ACC112 (cell line): ENCODE measurements around the gene CRYZ.
"Not testable (repeated sequence)": the region's sequence is repeated elsewhere in the genome, so short reads cannot be mapped to it uniquely, and the experiment has no call there.

Experiments used
- H2AFZ ChIP-seq: fragments of 200-600 bp; sonication (generic); one replicate; pipeline ENCODE4 v1.6.0; 2017; ENCODE audit warnings: antibody characterized with exemption, low read length; ENCODE audit not compliant: unreplicated experiment
- H3K27ac ChIP-seq: fragments of 200-600 bp; sonication (generic); 2 replicates; pipeline ENCODE4 v1.5.1; 2014; ENCODE audit warnings: low read depth, mild to moderate bottlenecking, antibody characterized with exemption, low read length, moderate library complexity
- H3K27me3 ChIP-seq: fragments of 200-600 bp; sonication (generic); 2 replicates; pipeline ENCODE4 v1.6.1; 2014; ENCODE audit warnings: mild to moderate bottlenecking, antibody characterized with exemption, low read length, moderate library complexity, mixed read lengths; ENCODE audit not compliant: insufficient read depth
- H3K36me3 ChIP-seq: fragments of 200-600 bp; sonication (generic); 2 replicates; pipeline ENCODE4 v1.6.1; 2016; ENCODE audit warnings: mild to moderate bottlenecking, antibody characterized with exemption, low read length, moderate library complexity, mixed read lengths; ENCODE audit not compliant: insufficient read depth
- H3K4me1 ChIP-seq: fragments of 200-600 bp; sonication (generic); one replicate; pipeline ENCODE4 v1.6.1; 2016; ENCODE audit warnings: low read length, mixed read lengths; ENCODE audit not compliant: insufficient read depth, unreplicated experiment, control insufficient read depth
- H3K4me3 ChIP-seq: fragments of 200-600 bp; sonication (generic); 2 replicates; pipeline ENCODE4 v1.5.1; 2014; ENCODE audit warnings: mild to moderate bottlenecking, low read depth, low read length
- H3K79me2 ChIP-seq: fragments of 200-600 bp; sonication (generic); one replicate; pipeline ENCODE4 v1.6.0; 2016; ENCODE audit warnings: low read length; ENCODE audit not compliant: control insufficient read depth, unreplicated experiment, insufficient read depth

CRYZ gene

GRCh38 chr1:74681449-74681848, 51.4 kb downstream of the CRYZ start:
- Histone ChIP-seq H3K27me3 (peaks cover 65% of the 10 kb centered on the region), H3K27ac (no peak overlapping the region), H3K79me2 (no peaks in the 10 kb centered on the region), H3K4me1 (no peaks in the 10 kb centered on the region), H2AFZ (no peak overlapping the region), H3K36me3 (no peaks in the 10 kb centered on the region), H3K4me3 (no peak overlapping the region)

- Histone ChIP-seq H3K4me1 (no peaks in the 10 kb centered on the region), H3K27me3 (peaks cover 69% of the 10 kb centered on the region), H3K79me2 (no peaks in the 10 kb centered on the region), H2AFZ (no peak overlapping the region), H3K4me3 (no peak overlapping the region), H3K27ac (no peak overlapping the region), H3K36me3 (no peaks in the 10 kb centered on the region)
These were observed 51.8 kb downstream of the CRYZ start for GRCh38 chr1:74681001-74681400.

- Histone ChIP-seq H3K36me3 (no peaks in the 10 kb centered on the region), H3K27me3 (peaks cover 81% of the 10 kb centered on the region), H3K4me1 (no peaks in the 10 kb centered on the region), H3K4me3 (no peak overlapping the region), H3K79me2 (no peaks in the 10 kb centered on the region), H3K27ac (no peak overlapping the region), H2AFZ (no peak overlapping the region)
These were observed 53.0 kb downstream of the CRYZ start for GRCh38 chr1:74679811-74680210.

- Histone ChIP-seq H3K36me3 (no peaks in the 10 kb centered on the region), H3K27ac (no peak overlapping the region), H2AFZ (no peak overlapping the region), H3K4me1 (peaks cover 4% of the 10 kb centered on the region), H3K4me3 (no peak overlapping the region), H3K79me2 (no peaks in the 10 kb centered on the region), H3K27me3 (peaks cover 83% of the 10 kb centered on the region)
These were observed 54.9 kb downstream of the CRYZ start for GRCh38 chr1:74677926-74678325.

- Histone ChIP-seq H3K79me2 (no peaks in the 10 kb centered on the region), H3K4me3 (peak overlapping the region; percentile 68), H3K27me3 (peaks cover 80% of the 10 kb centered on the region), H3K4me1 (peaks cover 4% of the 10 kb centered on the region), H3K27ac (no peak overlapping the region), H3K36me3 (no peaks in the 10 kb centered on the region), H2AFZ (no peak overlapping the region)
These were observed 58.4 kb downstream of the CRYZ start for GRCh38 chr1:74674278-74675048.

GRCh38 chr1:74673351-74674111, 59.3 kb downstream of the CRYZ start, which contains the start of gene ERICH3:
TSS of gene ERICH3 (minus strand) at chr1:74673792. CDS start at chr1:74673519, 273 bp downstream.
- H3K36me3 ChIP-seq: no peaks in the 10 kb centered on the region
- peak within 1 kb of the TSS; percentile 32 for H2AFZ ChIP-seq
- peaks cover 4% of the 10 kb centered on the region for H3K4me1 ChIP-seq
- H3K79me2 ChIP-seq: no peaks in the 10 kb centered on the region
- H3K27ac ChIP-seq: no peak within 1 kb of the TSS
- H3K27me3 ChIP-seq: peaks cover 80% of the 10 kb centered on the region
- H3K4me3 ChIP-seq: peak within 1 kb of the TSS; percentile 68

GRCh38 chr1:74670866-74671265, 62.0 kb downstream of the CRYZ start:
- not testable (repeated sequence) for H3K4me3 ChIP-seq, H3K36me3 ChIP-seq, H3K27ac ChIP-seq, H3K4me1 ChIP-seq, H2AFZ ChIP-seq, H3K79me2 ChIP-seq
- peaks cover 74% of the 10 kb centered on the region for H3K27me3 ChIP-seq
